ENCODE data around the gene CPSF3.

CPSF3 gene

GRCh38 chr2:9410108-9410507 is 13.3 kb upstream of the CPSF3 start (continued):
- TF ChIP-seq ZNF398 (tag by site-specific recombination; IDR thresholded peaks at IDR 0.05) (no peak), CTCF (tag by site-specific recombination; IDR thresholded peaks at IDR 0.05) (no peak), ZNF677 (tag by site-specific recombination; IDR thresholded peaks at IDR 0.05) (no peak)

- Histone ChIP-seq H3K9me3 (ENCODE audit: control insufficient read depth, insufficient read depth, low read depth, low read length) (no peaks in the 10 kb centered on the region), H3K36me3 (ENCODE audit: control insufficient read depth in 2 of 2, insufficient read depth in 1 of 2, low read length in 2 of 2) (peaks cover 0 to 60% of the 10 kb centered on the region in 2 experiments; a peak in 2 of 3 replicates), H3K4me1 (ENCODE audit: control insufficient read depth, insufficient read depth, low read length) (no peaks in the 10 kb centered on the region), H3K4me3 (ENCODE audit: low read depth, low read length) (no peak overlapping the region), H3K27ac (ENCODE audit: extremely low read depth, low read depth, low read length) (no peak overlapping the region)
- no peak for TF ChIP-seq ZNF223 (tag by site-specific recombination; IDR thresholded peaks at IDR 0.05)
- no peak for TF ChIP-seq ZNF239 (tag by site-specific recombination; IDR thresholded peaks at IDR 0.05)
- no peak for TF ChIP-seq ZNF704 (tag by site-specific recombination; IDR thresholded peaks at IDR 0.05)
- TF ChIP-seq ZNF623 (tag by site-specific recombination; IDR thresholded peaks at IDR 0.05), result no peak
- TF ChIP-seq ZNF214 (tag by site-specific recombination; IDR thresholded peaks at IDR 0.05; ENCODE audit: borderline replicate concordance), result no peak
- TF ChIP-seq ZEB2 (tag by site-specific recombination; IDR thresholded peaks at IDR 0.05), result no peak
- TF ChIP-seq ZNF362 (tag by site-specific recombination; IDR thresholded peaks at IDR 0.05), result no peak
- TF ChIP-seq ZNF155 (tag by site-specific recombination; IDR thresholded peaks at IDR 0.05), result no peak
- TF ChIP-seq ZBTB10 (tag by site-specific recombination; IDR thresholded peaks at IDR 0.05), result no peak
- no peak for TF ChIP-seq ZNF692 (tag by site-specific recombination; IDR thresholded peaks at IDR 0.05)
- no peak for TF ChIP-seq ZBTB8A (tag by site-specific recombination; IDR thresholded peaks at IDR 0.05)
- ChIA-PET CTCF (no interaction called here), POLR2A (no interaction called here)
Measured at GRCh38 chr2:9412781-9413180, 10.7 kb upstream of the CPSF3 start.
